HG03378 (cell line): ENCODE results near the gene ZNF48.

ENCODE experiments used
- ATAC-seq: cut with Tn5 transposase; IDR thresholded peaks from one replicate; pipeline ENCODE4 v1.9.1; 2021; ENCODE audit warnings: mild to moderate bottlenecking, moderate library complexity; ENCODE audit not compliant: unreplicated experiment

The ZNF48 gene

DNA sequence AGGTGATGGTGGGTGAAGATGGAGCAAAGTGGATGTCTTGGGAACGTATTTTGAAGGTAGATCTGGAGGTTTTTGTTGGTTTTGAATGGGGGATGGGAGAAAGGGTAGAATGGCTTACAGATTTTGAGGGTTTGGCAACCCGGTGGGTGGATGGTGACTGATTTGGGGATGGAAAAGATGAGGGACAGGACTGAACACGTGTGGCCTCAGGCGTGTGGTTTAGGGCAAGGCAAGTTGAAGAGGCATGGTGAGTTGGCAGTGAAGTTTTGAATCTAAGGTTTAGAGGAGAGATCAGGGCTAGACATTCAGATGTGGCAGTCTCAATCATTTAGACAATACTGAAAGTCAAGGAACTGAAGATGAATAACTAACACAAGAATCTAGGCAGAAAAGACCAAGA, 39.6 kb downstream of the ZNF48 start:
- no peak for ATAC-seq

DNA sequence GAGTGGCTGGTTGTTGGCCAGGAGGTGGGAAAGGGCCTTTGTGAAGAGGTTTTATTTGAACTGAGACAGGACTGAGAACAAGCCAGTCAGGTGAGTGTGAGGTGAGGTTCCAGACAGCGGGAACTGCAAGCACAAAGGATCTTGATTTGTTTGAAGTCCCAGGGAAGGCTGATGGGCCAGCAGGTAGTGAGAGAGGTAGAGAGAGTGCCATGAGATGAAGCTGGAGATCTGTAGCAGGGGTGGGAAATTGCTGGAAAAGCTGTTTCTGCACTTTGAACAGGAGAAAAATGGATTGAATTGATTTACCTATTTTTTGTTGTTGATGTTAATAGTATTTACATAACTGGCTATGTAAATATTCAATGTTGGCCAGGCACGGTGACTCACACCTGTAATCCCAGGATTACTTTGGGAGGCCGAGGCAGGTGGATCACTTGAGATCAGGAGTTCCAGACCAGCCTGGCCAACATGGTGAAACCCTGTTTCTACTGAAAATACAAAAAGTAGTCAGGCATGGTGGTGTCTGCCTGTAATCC, 42.4 kb downstream of the ZNF48 start:
- ATAC-seq: no peak

DNA sequence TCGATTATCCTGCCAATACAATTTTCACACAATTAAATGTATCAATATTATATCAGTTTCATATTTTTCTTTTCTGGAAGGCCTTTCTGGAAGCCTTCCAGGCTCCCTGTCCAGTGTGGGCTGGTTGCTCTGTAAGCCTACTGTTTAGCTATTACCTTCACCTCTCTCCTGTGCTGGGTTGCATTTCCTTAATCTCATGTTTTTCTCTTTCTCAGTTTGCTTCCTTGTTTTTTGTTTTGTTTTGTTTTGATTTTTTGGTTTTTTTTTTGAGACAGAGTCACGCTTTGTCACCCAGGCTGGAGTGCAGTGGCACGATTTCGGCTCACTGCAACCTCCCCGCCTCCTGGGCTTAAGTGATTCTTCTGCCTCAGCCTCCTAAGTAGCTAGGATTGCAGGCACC, 43.6 kb downstream of the ZNF48 start:
- no peak for ATAC-seq

DNA sequence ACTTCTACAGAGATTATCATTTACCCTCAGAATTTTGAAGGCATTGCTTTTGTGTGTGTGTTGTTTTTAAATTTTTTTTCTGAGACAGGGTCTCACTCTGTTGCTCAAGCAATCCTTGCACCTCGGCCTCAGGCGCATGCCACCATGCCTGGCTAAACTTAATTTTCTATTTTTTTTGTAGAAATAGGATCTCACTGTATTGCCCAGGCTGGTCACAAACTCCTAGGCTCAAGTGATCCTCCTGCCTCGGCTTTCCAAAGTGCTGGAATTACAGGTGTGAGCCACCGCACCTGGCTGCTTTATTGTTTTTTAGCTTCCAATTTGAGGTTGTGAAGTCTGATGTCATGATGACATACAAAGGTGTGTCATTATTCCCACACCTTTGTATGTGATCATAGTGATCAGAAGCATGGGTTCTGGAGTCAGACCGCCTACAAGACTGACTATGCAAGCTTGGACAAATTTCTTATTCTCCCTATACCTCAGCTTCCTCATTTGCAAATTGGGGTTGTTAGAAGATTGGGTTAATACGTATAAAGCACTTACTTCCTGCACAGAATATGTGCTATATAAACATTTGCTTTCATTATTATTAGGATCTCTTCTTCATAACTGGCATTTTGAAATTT, 44.6 kb downstream of the ZNF48 start:
- ATAC-seq: no peak

DNA sequence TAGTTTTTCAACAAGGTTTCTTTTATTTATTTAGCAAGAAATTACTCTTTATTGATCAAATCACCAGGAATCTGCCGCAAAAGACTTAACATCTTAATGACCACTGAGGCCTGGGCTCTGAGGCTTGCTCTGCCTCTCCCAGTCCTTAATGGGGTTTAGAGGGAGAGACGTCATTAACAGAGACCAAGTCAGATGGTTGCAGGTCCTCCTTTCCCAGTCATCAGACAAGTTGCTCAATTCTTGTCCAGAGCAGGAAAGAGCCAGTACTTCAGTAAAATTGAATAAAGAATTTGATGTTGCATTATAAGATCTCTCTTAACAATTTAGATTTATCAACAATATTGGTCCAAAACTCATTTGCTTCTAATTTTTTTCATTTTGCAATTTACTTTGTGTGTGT, 48.4 kb downstream of the ZNF48 start:
- no peak for ATAC-seq

DNA sequence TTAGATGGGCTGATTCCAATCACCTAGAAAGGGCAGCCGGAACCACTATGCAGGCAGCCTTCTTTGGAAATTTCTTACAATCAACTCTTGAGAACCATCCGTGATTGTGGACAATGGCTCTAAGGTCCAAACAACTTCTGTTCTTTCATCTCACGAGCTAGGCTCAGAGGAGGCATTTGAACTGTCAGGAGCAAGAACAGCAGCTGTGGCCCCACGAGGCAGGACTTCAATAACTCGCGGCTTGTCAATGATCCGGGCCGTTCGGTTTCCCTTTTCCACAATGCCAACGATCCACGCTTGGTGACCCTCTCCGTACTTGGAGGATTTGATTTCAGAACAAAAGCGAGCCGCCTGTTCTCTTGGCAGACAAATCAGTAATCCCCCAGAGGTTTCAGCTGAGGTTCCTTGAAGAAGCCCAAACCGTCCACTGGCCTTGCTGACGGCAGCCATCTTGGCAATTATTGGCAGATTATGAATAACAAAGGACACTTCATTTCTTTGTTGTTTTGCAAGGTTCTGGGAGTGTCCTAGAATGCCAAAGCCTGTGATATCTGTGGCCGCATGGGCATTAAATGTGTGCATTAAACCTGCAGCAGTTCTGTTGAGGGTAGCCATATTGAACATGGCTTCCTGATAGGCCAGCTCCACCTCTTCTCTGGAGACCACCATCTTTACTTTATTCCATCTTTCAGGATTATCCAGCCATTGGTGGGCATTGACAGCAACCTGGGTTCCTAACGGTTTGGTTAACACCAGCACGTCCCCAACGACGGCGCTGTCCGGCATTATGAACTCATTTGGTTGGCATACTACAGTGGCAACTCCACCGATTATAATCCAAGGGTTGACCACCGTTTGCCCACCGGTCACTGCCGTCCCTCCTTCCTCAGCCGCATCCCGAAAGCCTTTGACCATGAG, 49.3 kb downstream of the ZNF48 start:
- ATAC-seq: no peak

DNA sequence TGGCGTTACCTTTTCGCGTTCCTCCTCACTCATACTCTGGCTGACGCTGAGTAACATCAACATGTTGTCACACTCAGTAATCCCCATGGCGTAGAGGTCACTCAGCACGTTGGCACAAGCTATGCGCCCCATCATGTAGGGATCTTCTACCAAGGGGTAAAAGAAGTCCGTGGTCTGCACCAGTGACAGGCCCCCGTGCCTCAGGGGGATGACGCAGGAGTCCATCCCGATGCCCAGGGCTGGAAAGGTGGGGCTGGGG, 49.9 kb downstream of the ZNF48 start:
- peak; percentile 15 for ATAC-seq

DNA sequence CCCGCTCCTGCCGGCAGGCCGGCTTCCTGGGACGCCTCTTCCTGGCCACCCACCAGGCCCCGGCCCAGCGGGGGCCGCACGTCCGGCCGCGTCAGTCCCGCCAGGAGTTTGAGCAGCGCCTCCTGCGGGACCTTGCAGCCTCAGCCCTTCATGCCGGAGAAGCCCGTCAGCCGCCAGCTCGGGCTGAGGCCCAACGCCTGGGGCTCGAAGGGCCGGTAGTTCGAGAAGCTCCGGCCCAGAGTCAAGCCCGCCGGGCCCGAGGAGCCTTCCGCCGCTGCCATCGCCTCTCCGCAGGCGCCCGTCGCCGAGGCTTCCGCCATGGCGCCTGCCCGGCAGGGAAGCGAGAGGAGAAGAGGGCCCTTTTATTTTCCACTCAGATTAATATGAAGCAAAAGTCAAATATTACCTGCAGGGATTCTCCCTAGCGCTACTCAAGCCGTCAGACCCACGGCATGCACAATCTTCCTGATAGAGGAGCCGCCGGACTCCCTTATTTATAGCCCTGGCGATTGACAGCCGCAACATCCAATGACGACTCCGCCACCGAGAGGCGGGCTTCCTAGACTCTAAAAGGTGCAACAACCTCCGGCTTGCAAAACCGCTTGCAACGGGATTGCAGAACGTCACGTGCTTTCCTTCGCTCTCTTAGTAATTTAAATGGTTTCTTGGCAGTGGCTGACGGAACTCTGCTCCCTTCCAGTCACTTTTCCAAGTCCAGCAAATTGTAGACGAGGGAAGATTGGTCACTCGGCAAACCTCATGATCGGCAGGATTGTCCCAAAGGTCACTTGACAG, 50.4 kb downstream of the ZNF48 start, which contains the start of gene SEPHS2:
Gene SEPHS2, minus strand, starts transcription at position 467 of the 795 bp plus-strand sequence. Its CDS starts 147 bp downstream, at position 320.
- peak; percentile 69 for ATAC-seq

DNA sequence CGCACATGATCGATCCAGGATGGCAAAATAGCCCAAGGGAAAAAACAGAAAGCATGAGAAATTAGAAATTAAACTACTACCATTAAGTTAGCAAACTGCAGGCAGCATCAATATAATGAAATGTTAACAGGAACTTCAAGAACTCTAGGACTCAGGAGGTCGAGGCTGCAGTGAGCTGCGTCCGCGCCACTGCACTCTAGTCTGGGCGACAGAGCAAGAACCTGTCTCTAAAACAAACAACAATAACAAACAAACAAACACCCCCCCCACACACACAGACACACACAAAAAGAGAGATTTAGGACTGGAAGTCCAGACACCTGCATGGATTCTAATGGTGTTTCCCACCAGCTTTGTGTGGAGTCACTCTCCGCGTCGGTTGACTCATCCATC, 51.0 kb downstream of the ZNF48 start:
- no peak for ATAC-seq

DNA sequence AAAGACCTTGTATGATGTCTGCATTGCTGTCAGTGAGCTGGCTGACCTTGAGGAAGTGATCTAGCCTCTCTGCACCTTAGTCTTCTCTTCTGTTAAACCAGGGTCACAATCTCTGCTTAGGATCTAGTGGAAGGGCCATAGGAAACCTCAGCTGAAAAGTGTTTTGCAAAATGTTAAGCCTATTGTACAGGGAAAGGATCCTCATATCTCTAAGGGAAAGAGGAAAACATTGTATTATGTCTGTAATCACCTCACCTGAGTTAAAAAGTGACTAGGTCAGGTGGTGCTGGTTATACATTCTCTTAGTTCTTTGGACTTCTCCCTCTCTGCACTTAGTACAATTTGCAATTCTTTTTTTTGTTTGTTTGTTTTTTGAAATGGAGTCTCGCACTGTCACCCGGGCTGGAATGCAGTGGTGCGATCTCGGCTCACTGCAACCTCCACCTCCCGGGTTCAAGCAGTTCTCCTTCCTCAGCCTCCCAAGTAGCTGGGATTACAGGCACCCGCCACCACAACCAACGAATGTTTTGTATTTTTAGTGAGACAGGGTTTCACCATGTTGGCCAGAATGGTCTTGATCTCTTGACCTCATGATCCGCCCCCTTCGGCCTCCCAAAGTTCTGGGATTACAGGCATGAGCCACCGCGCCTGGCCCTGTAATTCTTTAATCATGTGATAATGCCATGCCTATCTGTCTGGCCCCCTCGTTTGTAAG, 52.4 kb downstream of the ZNF48 start:
- no peak for ATAC-seq

DNA sequence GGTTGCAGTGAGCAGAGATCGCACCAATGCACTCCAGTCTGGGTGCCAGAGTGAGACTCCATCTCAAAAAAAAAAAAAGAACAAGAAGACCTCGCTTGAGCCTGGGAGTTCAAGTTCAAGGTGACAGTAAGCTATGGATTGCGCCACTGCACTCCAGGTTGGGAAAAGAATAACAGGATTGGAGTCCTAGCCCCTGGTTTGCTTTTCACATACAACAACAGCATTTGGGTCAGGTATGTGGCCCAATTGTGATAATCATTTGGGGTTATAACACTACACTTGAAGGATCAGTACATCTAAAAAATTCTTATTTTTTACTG, 53.9 kb downstream of the ZNF48 start:
- no peak for ATAC-seq
